Common myeloid progenitor, CD34-positive (primary cell): Measurements from ENCODE around the gene HABP2.
A peak's percentile ranks its signal among the peaks of the same experiment; 100 is the strongest.

Experiments used
- CTCF ChIA-PET: fragments of 350-600 bp; sonication (Branson Sonifier 250); formaldehyde crosslinking; loops from one replicate; lab custom pipeline; 2021; ENCODE audit warnings: antibody characterized with exemption; lab: Charles Lee
- POLR2A ChIA-PET: fragments of 350-600 bp; sonication (Branson Sonifier 250); formaldehyde crosslinking; loops from one replicate; lab custom pipeline; 2021; ENCODE audit warnings: antibody characterized with exemption; lab: Charles Lee
- DNase-seq, 3 donors: peaks; one replicate each; pipeline versions ENCODE4 v3.0.0 to v3.0.0-alpha.2; 2013
- H3K27ac ChIP-seq, 2 experiments: 1 replicate in 1 of 2; 2 replicates in 1 of 2; pipeline ENCODE4 v1.7.0; 2013; ENCODE audit warnings: inconsistent platforms in 2 of 2, low read length in 2 of 2, mild to moderate bottlenecking in 2 of 2, low read depth in 1 of 2, moderate library complexity in 1 of 2; ENCODE audit not compliant: severe bottlenecking in 2 of 2, insufficient read depth in 1 of 2, poor library complexity in 1 of 2
- H3K27me3 ChIP-seq, 5 experiments: replicated peaks in 2 of 5; 1 replicate in 3 of 5; 2 replicates in 2 of 5; pipeline versions ENCODE4 v1.6.1 to v1.7.0; 2013; ENCODE audit warnings: low read length in 4 of 5, mild to moderate bottlenecking in 2 of 5, moderate library complexity in 2 of 5, inconsistent platforms in 1 of 5; ENCODE audit not compliant: insufficient read depth in 5 of 5, control insufficient read depth in 4 of 5
- H3K36me3 ChIP-seq, 4 experiments: 1 replicate in 2 of 4; 2 replicates in 2 of 4; pipeline versions ENCODE4 v1.6.1 to v1.7.0; 2013; ENCODE audit warnings: low read length in 3 of 4, control low read depth in 1 of 4, mild to moderate bottlenecking in 1 of 4; ENCODE audit not compliant: control insufficient read depth in 4 of 4, insufficient read depth in 4 of 4
- H3K4me1 ChIP-seq, 4 experiments: 1 replicate in 3 of 4; 2 replicates in 1 of 4; pipeline versions ENCODE4 v1.6.1 to v1.7.1; 2013; ENCODE audit warnings: low read length in 3 of 4, mild to moderate bottlenecking in 3 of 4, control low read depth in 1 of 4, inconsistent platforms in 1 of 4, moderate library complexity in 1 of 4; ENCODE audit not compliant: control insufficient read depth in 4 of 4, insufficient read depth in 4 of 4; ENCODE audit errors: control extremely low read depth in 1 of 4
- H3K4me3 ChIP-seq, 7 experiments: 1 replicate in 4 of 7; 2 replicates in 3 of 7; pipeline versions ENCODE4 v1.5.1 to v1.7.0; 2013; ENCODE audit warnings: mild to moderate bottlenecking in 7 of 7, low read length in 6 of 7, moderate library complexity in 6 of 7, inconsistent platforms in 2 of 7, low read depth in 2 of 7, control low read depth in 1 of 7; ENCODE audit not compliant: insufficient read depth in 4 of 7, control insufficient read depth in 1 of 7; ENCODE audit errors: extremely low read depth in 1 of 7
- H3K9me3 ChIP-seq, 5 experiments: 1 replicate in 4 of 5; 2 replicates in 1 of 5; pipeline versions ENCODE4 v1.6.1 to v1.7.1; 2013; ENCODE audit warnings: low read length in 4 of 5, mild to moderate bottlenecking in 2 of 5, inconsistent platforms in 1 of 5, low read depth in 1 of 5, moderate library complexity in 1 of 5; ENCODE audit not compliant: control insufficient read depth in 4 of 5, insufficient read depth in 2 of 5; ENCODE audit errors: control extremely low read depth in 1 of 5
- WGBS: methylation state at CpG from one replicate; pipeline ENCODE4 v1.1.5; 2013; ENCODE audit not compliant: insufficient coverage; 5-methylcytosine and 5-hydroxymethylcytosine counted together

The HABP2 gene

DNA sequence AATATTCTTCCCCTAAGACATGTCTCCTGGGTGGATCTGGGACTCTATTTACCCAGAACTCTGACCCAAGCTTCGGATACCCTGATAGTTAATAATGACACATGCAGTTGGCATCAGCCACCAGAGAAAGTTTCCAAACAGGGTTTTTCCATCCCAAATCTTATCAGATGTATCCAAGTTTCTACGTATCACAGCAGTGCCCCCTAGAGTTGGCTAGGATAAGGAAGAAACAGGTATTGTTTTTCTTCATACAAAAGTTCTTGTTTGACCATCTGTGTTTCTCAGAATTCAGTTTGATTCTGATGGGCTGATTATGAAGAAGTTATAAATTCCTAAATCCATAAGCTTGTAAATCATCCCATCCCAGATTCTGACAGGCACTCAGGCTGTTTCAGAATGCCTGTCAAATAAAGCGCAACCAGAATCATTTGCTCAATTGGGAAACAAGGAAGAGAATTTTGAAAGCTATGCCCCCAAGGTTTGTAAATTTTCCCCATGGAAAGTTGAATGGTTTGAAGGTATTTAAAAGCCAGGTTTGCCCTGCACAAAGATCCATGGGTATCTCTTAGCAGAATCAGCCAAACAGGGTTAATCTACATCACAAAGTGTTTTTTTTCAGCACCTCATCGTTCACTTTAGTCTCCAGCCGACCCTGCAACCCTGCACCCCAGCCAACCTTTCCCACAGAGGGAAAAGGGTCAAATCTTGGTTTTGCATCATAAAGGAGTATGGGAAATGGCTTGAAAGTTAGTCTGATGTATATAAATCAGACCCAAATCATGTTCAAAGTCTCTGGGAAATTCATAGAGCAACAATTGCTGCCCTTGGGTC lies 63.6 kb downstream of the HABP2 start:
- Histone ChIP-seq H3K27me3 (peaks cover 0 to 43% (median 12%) of the 10 kb centered on the region in 5 experiments), H3K4me3 (no peak overlapping the region), H3K4me1 (no peaks in the 10 kb centered on the region), H3K36me3 (no peaks in the 10 kb centered on the region), H3K9me3 (no peaks in the 10 kb centered on the region), H3K27ac (no peak overlapping the region)
- CTCF ChIA-PET = interaction anchor here (0.8 kb wide), 1 partner anchor 8 kb away, joined by 4 read pairs; no protein-coding TSS in a partner anchor
- 27% methylated on average over 2 of the region's 5 CpGs for WGBS
- POLR2A ChIA-PET = no interaction called here
- DNase-seq = peak in 2 of 3 donors; percentile 1 to 4

DNA sequence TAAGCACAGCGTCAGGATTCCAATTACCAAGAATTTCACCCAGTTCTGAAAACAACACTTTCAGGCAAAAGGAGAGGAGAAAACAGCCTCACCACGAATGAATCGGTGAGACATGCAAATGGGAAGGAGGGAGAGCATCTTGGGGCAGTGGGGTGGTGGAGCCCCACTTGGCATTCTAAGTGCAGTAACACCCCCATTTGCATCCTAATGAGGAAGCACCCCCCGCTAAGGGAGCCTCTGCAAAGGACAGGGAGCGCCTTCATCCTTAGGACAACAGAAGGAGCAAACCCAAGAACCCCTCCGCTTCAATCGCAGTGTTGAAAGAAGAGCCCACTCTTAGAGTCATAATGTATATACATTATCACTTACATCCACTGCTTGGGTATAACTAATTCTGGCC lies 64.2 kb downstream of the HABP2 start:
- peaks cover 0 to 39% (median 12%) of the 10 kb centered on the region in 5 experiments for H3K27me3 ChIP-seq
- H3K27ac ChIP-seq = no peak overlapping the region
- H3K4me1 ChIP-seq = no peaks in the 10 kb centered on the region
- CTCF ChIA-PET = no interaction called here
- no peaks in the 10 kb centered on the region for H3K36me3 ChIP-seq
- DNase-seq = no peak
- H3K4me3 ChIP-seq = no peak overlapping the region
- 22% methylated on average over 4 of the region's 7 CpGs for WGBS
- no peaks in the 10 kb centered on the region for H3K9me3 ChIP-seq
- POLR2A ChIA-PET = no interaction called here

DNA sequence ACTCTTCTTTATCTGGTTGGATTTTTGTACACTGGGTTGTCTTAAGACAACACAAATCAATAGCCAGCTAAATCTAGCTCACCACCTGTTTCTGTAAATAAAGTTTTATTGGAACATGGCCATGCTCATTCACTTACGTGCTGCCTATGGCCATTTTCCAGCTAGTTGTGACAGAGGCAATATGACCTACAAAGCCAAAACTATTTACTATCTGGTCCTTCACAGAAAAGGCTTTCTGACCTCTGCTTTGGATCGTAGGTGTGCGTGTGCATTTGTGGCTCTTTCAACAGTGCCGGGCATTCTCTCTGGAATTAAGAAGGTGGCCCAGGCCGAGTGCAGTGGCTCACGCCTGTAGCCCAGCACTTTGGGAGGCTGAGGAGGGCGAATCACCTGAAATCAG lies 65.5 kb downstream of the HABP2 start:
- Histone ChIP-seq H3K36me3 (no peaks in the 10 kb centered on the region), H3K4me3 (no peak overlapping the region), H3K27ac (no peak overlapping the region), H3K4me1 (no peaks in the 10 kb centered on the region), H3K27me3 (peaks cover 0 to 37% (median 12%) of the 10 kb centered on the region in 5 experiments), H3K9me3 (no peaks in the 10 kb centered on the region)
- ChIA-PET CTCF (interaction anchor here (0.6 kb wide), 1 partner anchor 8 kb away, joined by 3 read pairs; no protein-coding TSS in a partner anchor), POLR2A (no interaction called here)
- DNase-seq = no peak
- 92% methylated on average over 7 of the region's 7 CpGs for WGBS

DNA sequence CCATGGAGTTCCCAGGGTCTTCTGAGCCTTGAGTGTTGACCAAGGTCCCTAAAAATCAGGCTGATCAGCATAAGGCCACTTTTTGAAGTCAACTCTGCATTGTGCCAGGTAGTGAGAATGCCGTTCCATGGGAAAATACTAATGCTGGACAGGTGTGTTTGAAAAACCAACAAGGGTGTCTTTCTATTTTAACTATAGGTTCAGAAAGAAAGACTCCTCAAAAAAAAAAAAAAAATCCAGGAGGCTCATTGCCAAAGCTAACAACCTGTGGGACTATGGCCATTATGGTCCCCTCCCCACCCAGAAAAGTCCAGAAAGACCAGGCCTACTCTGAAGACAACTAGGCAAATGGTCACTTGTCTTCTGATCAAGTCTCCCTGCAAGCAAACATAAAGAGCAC lies 66.5 kb downstream of the HABP2 start:
- POLR2A ChIA-PET = no interaction called here
- peaks cover 0 to 27% (median 12%) of the 10 kb centered on the region in 5 experiments for H3K27me3 ChIP-seq
- no peaks in the 10 kb centered on the region for H3K4me1 ChIP-seq
- CTCF ChIA-PET = interaction anchor here (1.3 kb wide), 1 partner anchor 11 kb away, joined by 4 read pairs; no protein-coding TSS in a partner anchor
- H3K36me3 ChIP-seq = no peaks in the 10 kb centered on the region
- no peak overlapping the region for H3K27ac ChIP-seq
- no peak for DNase-seq
- H3K4me3 ChIP-seq = no peak overlapping the region
- WGBS = 89% methylated on average over 1 of the region's 1 CpG
- H3K9me3 ChIP-seq = no peaks in the 10 kb centered on the region

DNA sequence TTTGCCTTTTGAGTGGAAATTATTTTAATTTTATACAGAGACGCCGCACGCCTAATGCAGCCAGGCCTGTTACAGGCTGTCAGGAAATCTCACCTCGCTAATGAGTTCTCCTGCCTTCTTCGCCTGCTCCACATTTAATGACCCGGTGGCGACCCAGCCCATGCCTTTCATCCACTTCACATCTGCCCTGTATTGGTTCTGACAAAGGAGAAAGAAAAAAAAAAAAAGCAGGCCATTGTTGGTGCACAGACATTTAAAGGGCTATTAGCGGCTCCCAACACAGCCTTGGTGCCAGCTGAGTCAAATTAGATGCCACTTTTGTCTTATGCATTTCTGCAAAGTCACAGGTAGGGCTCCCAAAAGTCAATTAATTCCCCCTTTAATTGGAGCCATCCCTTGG lies 67.7 kb downstream of the HABP2 start:
- Histone ChIP-seq H3K4me3 (no peak overlapping the region), H3K4me1 (no peaks in the 10 kb centered on the region), H3K27ac (no peak overlapping the region), H3K36me3 (no peaks in the 10 kb centered on the region), H3K9me3 (no peaks in the 10 kb centered on the region), H3K27me3 (peaks cover 0 to 17% (median 12%) of the 10 kb centered on the region in 5 experiments)
- 85% methylated on average over 7 of the region's 8 CpGs for WGBS
- no peak for DNase-seq
- ChIA-PET CTCF (interaction anchor here (1.3 kb wide), 1 partner anchor 12 kb away, joined by 4 read pairs; no protein-coding TSS in a partner anchor), POLR2A (no interaction called here)

DNA sequence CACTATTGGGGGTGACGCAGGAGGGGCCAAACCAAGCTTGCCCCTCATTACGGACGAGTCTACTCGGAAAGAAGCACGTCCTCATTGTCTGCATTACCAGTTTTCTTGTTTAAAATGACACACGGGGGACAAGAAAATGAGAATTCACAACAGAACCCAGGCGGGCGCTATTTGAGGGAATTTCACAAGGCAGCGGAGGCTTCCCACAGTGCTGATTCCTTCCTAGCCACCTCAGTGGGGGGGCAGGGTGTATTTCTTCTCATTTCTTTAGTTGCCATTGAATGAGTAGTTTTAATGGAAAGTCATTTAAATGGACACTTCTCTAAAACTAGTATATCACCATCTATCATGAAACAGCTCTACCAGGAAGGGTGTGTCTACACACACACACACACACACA lies 68.1 kb downstream of the HABP2 start:
- no peak overlapping the region for H3K27ac ChIP-seq

DNA sequence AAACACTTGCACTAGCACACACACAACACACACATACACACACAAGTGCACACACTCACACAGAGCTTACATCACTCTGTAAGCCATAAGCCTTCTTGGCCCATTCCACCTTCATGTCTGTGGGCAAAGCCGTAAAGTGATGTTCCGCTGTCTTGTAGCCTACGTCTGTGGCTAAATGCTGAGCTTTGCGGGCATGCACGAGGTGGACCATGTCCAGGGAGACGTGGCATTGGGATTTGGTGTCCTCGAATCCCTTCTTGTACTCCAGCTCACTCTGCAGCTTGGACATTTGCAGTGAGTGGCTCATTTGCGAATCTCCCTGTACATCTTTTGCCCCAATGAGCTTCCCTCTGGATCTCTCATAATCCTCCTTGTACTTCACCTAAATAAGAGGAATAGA lies 68.9 kb downstream of the HABP2 start:
- ChIA-PET POLR2A (no interaction called here), CTCF (no interaction called here)
- Histone ChIP-seq H3K4me1 (no peaks in the 10 kb centered on the region), H3K36me3 (no peaks in the 10 kb centered on the region), H3K27ac (no peak overlapping the region), H3K4me3 (no peak overlapping the region), H3K27me3 (peaks cover 0 to 17% (median 6%) of the 10 kb centered on the region in 5 experiments), H3K9me3 (no peaks in the 10 kb centered on the region)
- no peak for DNase-seq
- WGBS = over 99% methylated on average over 7 of the region's 8 CpGs

More for the DNA sequence above, 68.1 kb downstream of the HABP2 start:
- 94% methylated on average over 9 of the region's 9 CpGs for WGBS
- H3K36me3 ChIP-seq = no peaks in the 10 kb centered on the region
- POLR2A ChIA-PET = no interaction called here
- CTCF ChIA-PET = no interaction called here
- no peak overlapping the region for H3K4me3 ChIP-seq
- no peaks in the 10 kb centered on the region for H3K9me3 ChIP-seq
- no peaks in the 10 kb centered on the region for H3K4me1 ChIP-seq
- no peak for DNase-seq
- peaks cover 0 to 17% (median 8%) of the 10 kb centered on the region in 5 experiments for H3K27me3 ChIP-seq
